Endometrial microvascular endothelial cells (primary cell): ENCODE measurements around the gene UBE2I. TPM values are rescaled to one million over a fixed set of nuclear protein-coding genes. Genes with fewer than 3 reads are reported as not detected.

ENCODE experiments used
- in situ Hi-C: cut with HindIII; loops from 2 replicates; pipeline ENCODE4 v1.10.0; 2017; ENCODE audit warnings: low sequenced_read_pairs, low pct_unique_long_range_greater_than_20kb; ENCODE audit errors: inconsistent ontology term
- total RNA-seq: library from RNA; depleted of rRNA; stranded (reverse); fragments of >200 nt; gene quantifications from one replicate; pipeline ENCODE4 v1.2.3, GENCODE V29; 2015; ENCODE audit errors: inconsistent ontology term

Gene UBE2I
- total RNA-seq, 1 donor from 2014 or later = 62.4 TPM

GRCh38 chr16:1347286-1347855 is 37.9 kb downstream of the UBE2I start:
- in situ Hi-C loops = no loop called here

GRCh38 chr16:1347962-1348361 is 38.5 kb downstream of the UBE2I start:
- in situ Hi-C loops = no loop called here

GRCh38 chr16:1348441-1348840 is 39.0 kb downstream of the UBE2I start:
- in situ Hi-C loops = no loop called here

GRCh38 chr16:1348926-1349325 is 39.5 kb downstream of the UBE2I start:
- in situ Hi-C loops = no loop called here

GRCh38 chr16:1349351-1349750 is 39.9 kb downstream of the UBE2I start:
- in situ Hi-C loops = no loop called here

GRCh38 chr16:1349951-1350350 is 40.5 kb downstream of the UBE2I start:
- in situ Hi-C loops = no loop called here

GRCh38 chr16:1350691-1351090 is 41.3 kb downstream of the UBE2I start:
- in situ Hi-C loops = no loop called here

- in situ Hi-C loops = no loop called here
Observed at GRCh38 chr16:1351215-1351581, 41.8 kb downstream of the UBE2I start.

- in situ Hi-C loops = no loop called here
Observed at GRCh38 chr16:1351582-1352362, 42.3 kb downstream of the UBE2I start, which contains the start of the genes GNPTG and TSR3. GNPTG (plus strand) TSS chr16:1351931; CDS start chr16:1351966, 35 bp downstream. TSR3 (minus strand) TSS chr16:1351878; CDS start chr16:1351804, 74 bp downstream.

- in situ Hi-C loops = no loop called here
Observed at GRCh38 chr16:1354815-1355540, 45.5 kb downstream of the UBE2I start.

GRCh38 chr16:1355591-1355990 is 46.2 kb downstream of the UBE2I start:
- in situ Hi-C loops = no loop called here

- in situ Hi-C loops = no loop called here
Observed at GRCh38 chr16:1356061-1356900, 46.8 kb downstream of the UBE2I start.

- in situ Hi-C loops = no loop called here
Observed at GRCh38 chr16:1357906-1358566, 48.6 kb downstream of the UBE2I start.

- in situ Hi-C loops = no loop called here
Observed at GRCh38 chr16:1361685-1362360, 52.4 kb downstream of the UBE2I start.

- in situ Hi-C loops = no loop called here
Observed at GRCh38 chr16:1362807-1363206, 53.4 kb downstream of the UBE2I start.

- in situ Hi-C loops = no loop called here
Observed at GRCh38 chr16:1363501-1364041, 54.1 kb downstream of the UBE2I start.

- in situ Hi-C loops = no loop called here
Observed at GRCh38 chr16:1364510-1364909, 55.1 kb downstream of the UBE2I start.
